Islet precursor cell (in vitro differentiated cells): Measurements from ENCODE around the gene PRKCE.
"Not testable (repeated sequence)": the region's sequence is repeated elsewhere in the genome, so short reads cannot be mapped to it uniquely, and the experiment has no call there.

ENCODE experiments used
- DNase-seq: peaks from one replicate; pipeline ENCODE4 v3.0.0-alpha.2; 2018

Gene PRKCE

GRCh38 chr2:45843136-45843535, 191.7 kb downstream of the PRKCE start:
- DNase-seq: no peak

GRCh38 chr2:45844796-45845457, 193.5 kb downstream of the PRKCE start:
- no peak for DNase-seq

- DNase-seq: no peak
Observed at GRCh38 chr2:45845566-45845965, 194.1 kb downstream of the PRKCE start.

- no peak for DNase-seq
Observed at GRCh38 chr2:45849491-45850283, 198.2 kb downstream of the PRKCE start.

- peak; percentile 7 for DNase-seq
Observed at GRCh38 chr2:45850558-45850957, 199.1 kb downstream of the PRKCE start.

- no peak for DNase-seq
Observed at GRCh38 chr2:45851111-45851510, 199.6 kb downstream of the PRKCE start.

GRCh38 chr2:45851576-45852304, 200.3 kb downstream of the PRKCE start:
- peak; percentile 71 for DNase-seq

- no peak for DNase-seq
Observed at GRCh38 chr2:45852450-45853150, 201.1 kb downstream of the PRKCE start.

- DNase-seq: no peak
Observed at GRCh38 chr2:45855374-45855773, 203.9 kb downstream of the PRKCE start.

GRCh38 chr2:45856391-45857274, 205.2 kb downstream of the PRKCE start:
- no peak for DNase-seq

- no peak for DNase-seq
Observed at GRCh38 chr2:45857275-45857609, 205.8 kb downstream of the PRKCE start.

GRCh38 chr2:45857867-45858520, 206.5 kb downstream of the PRKCE start:
- no peak for DNase-seq

GRCh38 chr2:45858872-45859271, 207.4 kb downstream of the PRKCE start:
- DNase-seq: not testable (repeated sequence)

- DNase-seq: no peak
Observed at GRCh38 chr2:45859682-45860081, 208.2 kb downstream of the PRKCE start.

GRCh38 chr2:45860136-45861121, 209.0 kb downstream of the PRKCE start:
- no peak for DNase-seq

GRCh38 chr2:45862843-45863242, 211.4 kb downstream of the PRKCE start:
- DNase-seq: no peak

- no peak for DNase-seq
Observed at GRCh38 chr2:45864121-45864520, 212.6 kb downstream of the PRKCE start.

- no peak for DNase-seq
Observed at GRCh38 chr2:45867349-45867748, 215.9 kb downstream of the PRKCE start.

- DNase-seq: no peak
Observed at GRCh38 chr2:45867800-45868199, 216.3 kb downstream of the PRKCE start.

GRCh38 chr2:45869165-45869501, 217.7 kb downstream of the PRKCE start:
- no peak for DNase-seq

GRCh38 chr2:45871025-45871424, 219.6 kb downstream of the PRKCE start:
- DNase-seq: no peak
